ENCODE measurements around the gene SLC2A11.
A peak's percentile ranks its signal among the peaks of the same experiment; 100 is the strongest.

The SLC2A11 gene

DNA sequence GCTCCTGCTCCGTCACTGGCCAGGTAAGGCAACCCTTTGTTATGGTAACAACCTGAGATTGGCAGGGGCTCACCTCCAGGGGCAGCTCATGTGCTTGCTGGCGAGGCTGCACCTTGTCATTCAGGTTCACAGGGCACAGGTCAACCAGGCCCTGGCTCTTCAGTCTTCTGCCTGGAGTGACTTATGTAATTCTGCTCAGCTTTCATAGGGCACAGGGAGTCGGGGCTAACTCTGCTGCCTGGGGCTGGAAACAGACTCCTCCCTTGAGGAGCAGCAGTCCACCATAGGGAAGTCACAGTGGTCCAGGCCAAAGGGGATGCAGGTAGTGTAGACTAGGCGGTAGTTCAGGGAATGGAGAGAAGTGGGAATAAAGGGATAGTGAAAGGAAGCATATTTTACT, 35.0 kb downstream of the SLC2A11 start:
- H3K36me3 ChIP-seq (ENCODE audit: control insufficient read depth, insufficient read depth, low read length): peaks cover 20% of the 10 kb centered on the region
- no peak overlapping the region for H3K4me3 ChIP-seq (ENCODE audit: low read depth, low read length)
- H3K4me1 ChIP-seq (ENCODE audit: control insufficient read depth, insufficient read depth, low read length): peaks cover 26% of the 10 kb centered on the region
- no peak overlapping the region for H3K27ac ChIP-seq (ENCODE audit: low read depth, low read length)
- H3K9ac ChIP-seq (ENCODE audit: low read length): no peak overlapping the region
- H3K27me3 ChIP-seq (ENCODE audit: control insufficient read depth, insufficient read depth, low read length): no peaks in the 10 kb centered on the region
- H3K9me3 ChIP-seq (ENCODE audit: control insufficient read depth, insufficient read depth, low read depth, low read length): peaks cover 13% of the 10 kb centered on the region

DNA sequence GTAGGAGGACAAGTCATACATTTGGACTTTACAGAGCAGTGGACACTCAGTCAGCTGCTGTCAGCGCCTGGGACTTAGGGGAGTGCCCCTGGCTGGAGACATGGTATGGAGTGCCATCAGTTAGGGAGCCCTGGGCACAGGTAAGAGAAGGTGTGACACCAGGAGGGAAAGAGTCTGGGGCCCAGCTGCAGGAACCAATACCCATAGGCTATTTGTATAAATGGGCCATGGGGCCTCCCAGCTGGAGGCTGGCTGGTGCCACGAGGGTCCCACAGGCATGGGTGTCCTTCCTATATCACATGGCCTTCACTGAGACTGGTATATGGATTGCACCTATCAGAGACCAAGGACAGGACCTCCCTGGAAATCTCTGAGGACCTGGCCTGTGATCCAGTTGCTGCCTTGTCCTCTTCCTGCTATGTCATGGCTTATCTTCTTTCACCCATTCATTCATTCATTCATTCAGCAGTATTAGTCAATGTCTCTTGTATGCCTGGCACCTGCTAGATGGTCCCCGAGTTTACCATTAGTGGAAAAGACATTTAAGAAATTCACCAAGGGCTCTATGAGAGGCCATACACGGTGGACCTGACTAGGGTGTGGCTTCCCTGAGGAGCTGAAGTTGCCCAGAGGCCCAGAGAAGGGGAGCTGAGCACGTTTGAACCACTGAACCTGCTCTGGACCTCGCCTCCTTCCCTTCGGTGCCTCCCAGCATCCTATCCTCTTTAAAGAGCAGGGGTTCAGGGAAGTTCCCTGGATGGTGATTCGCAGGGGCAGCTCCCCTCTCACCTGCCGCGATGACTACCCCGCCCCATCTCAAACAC, 35.7 kb downstream of the SLC2A11 start:
- Histone ChIP-seq H3K36me3 (ENCODE audit: control insufficient read depth, insufficient read depth, low read length) (peaks cover 20% of the 10 kb centered on the region), H3K9me3 (ENCODE audit: control insufficient read depth, insufficient read depth, low read depth, low read length) (peaks cover 13% of the 10 kb centered on the region), H3K27me3 (ENCODE audit: control insufficient read depth, insufficient read depth, low read length) (no peaks in the 10 kb centered on the region), H3K4me3 (ENCODE audit: low read depth, low read length) (peak overlapping the region; percentile 72), H3K9ac (ENCODE audit: low read length) (peak overlapping the region; percentile 64), H3K27ac (ENCODE audit: low read depth, low read length) (peak overlapping the region; percentile 59; the same call in 1 of the 2 replicates), H3K4me1 (ENCODE audit: control insufficient read depth, insufficient read depth, low read length) (peaks cover 29% of the 10 kb centered on the region)

DNA sequence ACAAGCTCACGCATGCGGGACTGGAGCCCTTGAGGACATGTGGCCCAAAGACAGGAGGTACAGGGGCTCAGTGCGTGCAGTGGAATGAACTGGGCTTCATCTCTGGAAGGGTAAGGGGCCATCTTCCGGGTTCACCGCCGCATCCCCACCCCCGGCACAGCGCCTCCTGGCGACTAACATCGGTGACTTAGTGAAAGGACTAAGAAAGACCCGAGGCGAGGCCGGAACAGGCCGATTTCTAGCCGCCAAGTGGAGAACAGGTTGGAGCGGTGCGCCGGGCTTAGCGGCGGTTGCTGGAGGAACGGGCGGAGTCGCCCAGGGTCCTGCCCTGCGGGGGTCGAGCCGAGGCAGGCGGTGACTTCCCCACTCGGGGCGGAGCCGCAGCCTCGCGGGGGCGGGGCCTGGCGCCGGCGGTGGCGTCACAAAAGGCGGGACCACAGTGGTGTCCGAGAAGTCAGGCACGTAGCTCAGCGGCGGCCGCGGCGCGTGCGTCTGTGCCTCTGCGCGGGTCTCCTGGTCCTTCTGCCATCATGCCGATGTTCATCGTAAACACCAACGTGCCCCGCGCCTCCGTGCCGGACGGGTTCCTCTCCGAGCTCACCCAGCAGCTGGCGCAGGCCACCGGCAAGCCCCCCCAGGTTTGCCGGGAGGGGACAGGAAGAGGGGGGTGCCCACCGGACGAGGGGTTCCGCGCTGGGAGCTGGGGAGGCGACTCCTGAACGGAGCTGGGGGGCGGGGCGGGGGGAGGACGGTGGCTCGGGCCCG, 36.5 kb downstream of the SLC2A11 start, which contains the start of gene MIF:
TSS of gene MIF (plus strand) at position 439 of the 765 bp plus-strand sequence. CDS start at position 531, 92 bp downstream.
- Histone ChIP-seq H3K4me3 (ENCODE audit: low read depth, low read length) (peak within 1 kb of the TSS; percentile 72), H3K36me3 (ENCODE audit: control insufficient read depth, insufficient read depth, low read length) (peaks cover 23% of the 10 kb centered on the region), H3K9ac (ENCODE audit: low read length) (peak within 1 kb of the TSS; percentile 91), H3K9me3 (ENCODE audit: control insufficient read depth, insufficient read depth, low read depth, low read length) (peaks cover 16% of the 10 kb centered on the region), H3K27me3 (ENCODE audit: control insufficient read depth, insufficient read depth, low read length) (no peaks in the 10 kb centered on the region), H3K4me1 (ENCODE audit: control insufficient read depth, insufficient read depth, low read length) (peaks cover 26% of the 10 kb centered on the region), H3K27ac (ENCODE audit: low read depth, low read length) (peak within 1 kb of the TSS; percentile 92)

DNA sequence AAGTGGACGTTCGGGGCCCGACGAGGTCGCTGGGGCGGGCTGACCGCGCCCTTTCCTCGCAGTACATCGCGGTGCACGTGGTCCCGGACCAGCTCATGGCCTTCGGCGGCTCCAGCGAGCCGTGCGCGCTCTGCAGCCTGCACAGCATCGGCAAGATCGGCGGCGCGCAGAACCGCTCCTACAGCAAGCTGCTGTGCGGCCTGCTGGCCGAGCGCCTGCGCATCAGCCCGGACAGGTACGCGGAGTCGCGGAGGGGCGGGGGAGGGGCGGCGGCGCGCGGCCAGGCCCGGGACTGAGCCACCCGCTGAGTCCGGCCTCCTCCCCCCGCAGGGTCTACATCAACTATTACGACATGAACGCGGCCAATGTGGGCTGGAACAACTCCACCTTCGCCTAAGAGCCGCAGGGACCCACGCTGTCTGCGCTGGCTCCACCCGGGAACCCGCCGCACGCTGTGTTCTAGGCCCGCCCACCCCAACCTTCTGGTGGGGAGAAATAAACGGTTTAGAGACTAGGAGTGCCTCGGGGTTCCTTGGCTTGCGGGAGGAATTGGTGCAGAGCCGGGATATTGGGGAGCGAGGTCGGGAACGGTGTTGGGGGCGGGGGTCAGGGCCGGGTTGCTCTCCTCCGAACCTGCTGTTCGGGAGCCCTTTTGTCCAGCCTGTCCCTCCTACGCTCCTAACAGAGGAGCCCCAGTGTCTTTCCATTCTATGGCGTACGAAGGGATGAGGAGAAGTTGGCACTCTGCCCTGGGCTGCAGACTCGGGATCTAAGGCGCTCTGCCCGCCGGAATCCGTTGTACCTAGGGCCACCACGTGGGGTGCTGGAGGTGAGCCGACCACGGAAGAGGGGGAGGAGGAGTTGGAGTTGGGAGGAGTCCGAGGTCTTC, 37.3 kb downstream of the SLC2A11 start:
- peak overlapping the region; percentile 92 for H3K27ac ChIP-seq (ENCODE audit: low read depth, low read length)
- H3K4me1 ChIP-seq (ENCODE audit: control insufficient read depth, insufficient read depth, low read length): peaks cover 22% of the 10 kb centered on the region
- H3K9ac ChIP-seq (ENCODE audit: low read length): peak overlapping the region; percentile 91
- H3K9me3 ChIP-seq (ENCODE audit: control insufficient read depth, insufficient read depth, low read depth, low read length): peaks cover 22% of the 10 kb centered on the region
- no peaks in the 10 kb centered on the region for H3K27me3 ChIP-seq (ENCODE audit: control insufficient read depth, insufficient read depth, low read length)
- peak overlapping the region; percentile 72 for H3K4me3 ChIP-seq (ENCODE audit: low read depth, low read length)
- peaks cover 23% of the 10 kb centered on the region for H3K36me3 ChIP-seq (ENCODE audit: control insufficient read depth, insufficient read depth, low read length)

DNA sequence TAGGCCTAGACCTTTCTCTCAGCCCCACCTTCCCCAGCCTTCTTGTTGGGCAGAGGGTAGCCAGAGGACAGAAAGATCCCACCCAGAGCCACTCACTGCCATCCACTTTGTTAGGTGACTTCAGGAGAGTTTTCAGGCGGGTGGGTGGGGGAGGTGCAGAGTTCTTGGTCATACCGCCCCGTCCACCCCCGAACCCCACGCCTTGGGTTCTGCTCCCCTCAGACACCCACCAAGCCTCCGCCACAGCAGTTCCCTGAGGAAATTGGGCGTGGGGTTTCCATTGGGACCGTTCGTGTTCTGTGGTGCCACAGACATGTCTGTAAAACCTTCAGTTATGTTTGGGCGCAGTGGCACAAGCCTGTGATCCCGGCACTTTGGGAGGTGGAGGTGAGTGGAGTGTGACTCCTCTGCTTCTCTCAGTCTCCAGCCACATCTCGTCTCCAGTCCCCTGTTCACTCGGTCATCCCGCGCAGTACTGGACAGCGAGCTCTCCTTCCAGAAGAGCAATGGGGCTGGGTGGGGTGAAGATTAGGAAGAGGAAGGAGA, 38.0 kb downstream of the SLC2A11 start:
- Histone ChIP-seq H3K27me3 (ENCODE audit: control insufficient read depth, insufficient read depth, low read length) (no peaks in the 10 kb centered on the region), H3K27ac (ENCODE audit: low read depth, low read length) (peak overlapping the region; percentile 92; the same call in 1 of the 2 replicates), H3K36me3 (ENCODE audit: control insufficient read depth, insufficient read depth, low read length) (peaks cover 23% of the 10 kb centered on the region), H3K9me3 (ENCODE audit: control insufficient read depth, insufficient read depth, low read depth, low read length) (peaks cover 28% of the 10 kb centered on the region), H3K4me1 (ENCODE audit: control insufficient read depth, insufficient read depth, low read length) (peaks cover 22% of the 10 kb centered on the region), H3K4me3 (ENCODE audit: low read depth, low read length) (peak overlapping the region; percentile 72), H3K9ac (ENCODE audit: low read length) (peak overlapping the region; percentile 91)

DNA sequence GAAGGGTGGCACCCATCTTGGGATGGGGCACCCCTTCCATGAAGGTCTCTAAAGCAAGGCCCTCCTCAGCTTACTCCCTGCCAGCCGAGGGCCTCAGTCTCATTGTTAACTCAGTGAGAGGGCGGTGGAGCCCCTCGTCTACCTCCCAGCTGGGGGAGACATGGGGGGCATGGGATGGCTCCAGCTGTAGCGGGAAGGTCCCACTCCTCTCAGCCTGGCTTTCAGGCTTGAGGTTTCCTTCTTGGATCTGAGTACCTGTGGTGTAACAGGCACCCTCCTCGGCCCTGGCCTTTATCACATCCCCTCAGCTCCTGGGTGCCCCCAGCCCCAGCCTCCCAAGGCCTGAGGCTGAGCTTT, 38.5 kb downstream of the SLC2A11 start:
- no peak overlapping the region for H3K27ac ChIP-seq (ENCODE audit: low read depth, low read length)
- H3K4me3 ChIP-seq (ENCODE audit: low read depth, low read length): peak overlapping the region; percentile 72; the same call in 1 of the 2 replicates
- peak overlapping the region; percentile 91 for H3K9ac ChIP-seq (ENCODE audit: low read length)

GRCh38 chr22:23896523-23897186, 39.0 kb downstream of the SLC2A11 start:
- peaks cover 22% of the 10 kb centered on the region for H3K4me1 ChIP-seq (ENCODE audit: control insufficient read depth, insufficient read depth, low read length)
- H3K27ac ChIP-seq (ENCODE audit: low read depth, low read length): no peak overlapping the region
- no peaks in the 10 kb centered on the region for H3K27me3 ChIP-seq (ENCODE audit: control insufficient read depth, insufficient read depth, low read length)
- peaks cover 23% of the 10 kb centered on the region for H3K36me3 ChIP-seq (ENCODE audit: control insufficient read depth, insufficient read depth, low read length)
- no peak overlapping the region for H3K4me3 ChIP-seq (ENCODE audit: low read depth, low read length)
- H3K9me3 ChIP-seq (ENCODE audit: control insufficient read depth, insufficient read depth, low read depth, low read length): peaks cover 32% of the 10 kb centered on the region
- H3K9ac ChIP-seq (ENCODE audit: low read length): no peak overlapping the region

More for the DNA sequence above, 38.5 kb downstream of the SLC2A11 start:
- Histone ChIP-seq H3K27me3 (ENCODE audit: control insufficient read depth, insufficient read depth, low read length) (no peaks in the 10 kb centered on the region), H3K4me1 (ENCODE audit: control insufficient read depth, insufficient read depth, low read length) (peaks cover 22% of the 10 kb centered on the region), H3K36me3 (ENCODE audit: control insufficient read depth, insufficient read depth, low read length) (peaks cover 23% of the 10 kb centered on the region), H3K9me3 (ENCODE audit: control insufficient read depth, insufficient read depth, low read depth, low read length) (peaks cover 32% of the 10 kb centered on the region)

DNA sequence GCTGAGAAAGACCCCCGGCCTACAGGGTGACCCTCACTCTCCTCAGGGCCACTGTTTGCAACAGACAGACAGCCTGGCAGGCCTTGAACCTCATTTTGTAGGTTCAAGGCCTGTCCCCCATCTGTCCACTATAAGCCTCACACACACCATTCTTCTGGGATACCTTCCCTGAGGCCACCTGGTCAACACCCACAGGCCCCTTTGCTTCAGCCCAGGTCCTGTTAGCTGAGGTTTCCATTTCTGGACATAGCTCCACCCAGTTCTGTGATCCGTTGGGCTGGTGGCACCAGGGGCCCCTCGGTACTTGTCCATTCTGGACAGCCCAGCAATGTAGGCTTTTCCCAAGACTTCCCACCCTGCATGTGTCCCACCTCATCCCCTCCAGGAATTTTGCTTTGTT, 39.6 kb downstream of the SLC2A11 start:
- peaks cover 23% of the 10 kb centered on the region for H3K36me3 ChIP-seq (ENCODE audit: control insufficient read depth, insufficient read depth, low read length)

GRCh38 chr22:23898006-23898974, 40.6 kb downstream of the SLC2A11 start:
- no peaks in the 10 kb centered on the region for H3K27me3 ChIP-seq (ENCODE audit: control insufficient read depth, insufficient read depth, low read length)

More for the DNA sequence above, 39.6 kb downstream of the SLC2A11 start:
- Histone ChIP-seq H3K9me3 (ENCODE audit: control insufficient read depth, insufficient read depth, low read depth, low read length) (peaks cover 30% of the 10 kb centered on the region), H3K27ac (ENCODE audit: low read depth, low read length) (no peak overlapping the region), H3K27me3 (ENCODE audit: control insufficient read depth, insufficient read depth, low read length) (no peaks in the 10 kb centered on the region), H3K4me1 (ENCODE audit: control insufficient read depth, insufficient read depth, low read length) (peaks cover 22% of the 10 kb centered on the region), H3K9ac (ENCODE audit: low read length) (no peak overlapping the region), H3K4me3 (ENCODE audit: low read depth, low read length) (no peak overlapping the region)

More at GRCh38 chr22:23898006-23898974, 40.6 kb downstream of the SLC2A11 start:
- H3K9ac ChIP-seq (ENCODE audit: low read length): no peak overlapping the region
- H3K27ac ChIP-seq (ENCODE audit: low read depth, low read length): no peak overlapping the region
- peaks cover 23% of the 10 kb centered on the region for H3K36me3 ChIP-seq (ENCODE audit: control insufficient read depth, insufficient read depth, low read length)
- no peak overlapping the region for H3K4me3 ChIP-seq (ENCODE audit: low read depth, low read length)
- H3K9me3 ChIP-seq (ENCODE audit: control insufficient read depth, insufficient read depth, low read depth, low read length): peaks cover 29% of the 10 kb centered on the region
- peaks cover 15% of the 10 kb centered on the region for H3K4me1 ChIP-seq (ENCODE audit: control insufficient read depth, insufficient read depth, low read length)

Data from HUES6 (cell line).